Muscle of back (tissue), 11 donors: ENCODE data around the gene PIGT. TPM values are rescaled to one million over a fixed set of nuclear protein-coding genes. Genes with fewer than 3 reads are reported as not detected.

Source experiments
- DNase-seq, 3 donors: peaks; one replicate each; pipeline versions ENCODE4 v3.0.0 to v3.0.0-alpha.2; 2013
- polyA plus RNA-seq, 10 donors: library from polyadenylated mRNA; unstranded; fragments of 120-200 nt; gene quantifications; one replicate each; pipeline ENCODE4 v1.2.1, GENCODE V29; 2013; ENCODE audit not compliant: insufficient read length in 10 of 10

Gene PIGT
- polyA plus RNA-seq, 10 donors: 61.2 to 79.5 (median 71.6) TPM

DNA sequence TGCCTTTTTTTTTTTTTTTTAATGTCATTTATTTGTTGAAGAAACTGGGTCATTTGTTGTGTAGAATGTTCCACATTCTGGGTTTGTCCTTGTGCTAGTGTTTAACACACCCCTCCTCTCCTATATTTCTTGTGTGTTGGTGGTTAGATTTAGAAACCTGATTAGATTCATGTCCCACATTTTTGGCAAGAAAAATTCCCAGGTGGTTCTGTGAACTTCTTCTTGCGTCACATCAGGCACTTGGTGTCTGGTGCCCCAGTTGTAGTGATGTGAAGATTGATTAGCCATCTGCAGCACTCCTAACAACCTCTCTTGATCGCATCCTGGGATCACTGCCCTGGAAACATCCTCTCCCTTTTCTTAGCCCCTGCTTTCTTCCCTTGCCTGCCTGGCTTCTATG is 7.8 kb downstream of the PIGT start:
- no peak for DNase-seq

DNA sequence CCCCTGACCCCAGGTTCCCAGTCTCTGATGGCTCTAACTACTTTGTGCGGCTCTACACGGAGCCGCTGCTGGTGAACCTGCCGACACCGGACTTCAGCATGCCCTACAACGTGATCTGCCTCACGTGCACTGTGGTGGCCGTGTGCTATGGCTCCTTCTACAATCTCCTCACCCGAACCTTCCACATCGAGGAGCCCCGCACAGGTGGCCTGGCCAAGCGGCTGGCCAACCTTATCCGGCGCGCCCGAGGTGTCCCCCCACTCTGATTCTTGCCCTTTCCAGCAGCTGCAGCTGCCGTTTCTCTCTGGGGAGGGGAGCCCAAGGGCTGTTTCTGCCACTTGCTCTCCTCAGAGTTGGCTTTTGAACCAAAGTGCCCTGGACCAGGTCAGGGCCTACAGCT is 9.6 kb downstream of the PIGT start:
- DNase-seq: no peak

DNA sequence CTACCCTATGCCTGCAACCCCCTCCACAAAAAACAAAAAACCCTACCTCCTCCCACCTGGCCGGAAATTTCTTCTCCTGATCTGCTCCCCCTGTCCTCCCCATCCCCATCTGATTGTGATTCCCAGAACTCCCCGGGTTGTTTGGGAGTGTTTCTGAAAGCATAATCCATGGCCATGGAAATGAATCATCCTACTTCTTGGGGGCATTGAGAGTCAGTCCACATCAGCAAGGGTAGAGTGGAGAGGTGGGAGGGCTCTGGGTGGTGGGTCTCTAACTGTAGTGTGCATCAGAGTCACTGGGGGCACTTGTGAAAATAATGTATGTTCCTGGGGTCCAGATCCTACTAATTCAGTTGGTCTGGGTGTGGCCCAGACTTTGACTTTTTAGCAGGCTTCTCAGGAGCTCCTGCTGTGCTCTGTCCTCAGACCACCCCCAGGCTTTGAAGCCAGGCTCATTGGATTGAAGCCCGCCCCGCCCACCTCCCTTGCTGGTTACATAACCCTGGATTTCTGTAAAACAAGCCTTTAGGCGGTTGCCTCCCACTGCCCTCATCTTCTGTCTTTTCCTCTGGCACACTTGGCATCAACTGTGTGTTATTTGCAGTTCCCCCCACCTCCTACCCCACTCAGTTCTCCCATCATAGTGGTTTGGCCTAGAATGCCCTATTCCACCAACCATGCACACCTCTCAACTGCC is 10.5 kb downstream of the PIGT start:
- no peak for DNase-seq

DNA sequence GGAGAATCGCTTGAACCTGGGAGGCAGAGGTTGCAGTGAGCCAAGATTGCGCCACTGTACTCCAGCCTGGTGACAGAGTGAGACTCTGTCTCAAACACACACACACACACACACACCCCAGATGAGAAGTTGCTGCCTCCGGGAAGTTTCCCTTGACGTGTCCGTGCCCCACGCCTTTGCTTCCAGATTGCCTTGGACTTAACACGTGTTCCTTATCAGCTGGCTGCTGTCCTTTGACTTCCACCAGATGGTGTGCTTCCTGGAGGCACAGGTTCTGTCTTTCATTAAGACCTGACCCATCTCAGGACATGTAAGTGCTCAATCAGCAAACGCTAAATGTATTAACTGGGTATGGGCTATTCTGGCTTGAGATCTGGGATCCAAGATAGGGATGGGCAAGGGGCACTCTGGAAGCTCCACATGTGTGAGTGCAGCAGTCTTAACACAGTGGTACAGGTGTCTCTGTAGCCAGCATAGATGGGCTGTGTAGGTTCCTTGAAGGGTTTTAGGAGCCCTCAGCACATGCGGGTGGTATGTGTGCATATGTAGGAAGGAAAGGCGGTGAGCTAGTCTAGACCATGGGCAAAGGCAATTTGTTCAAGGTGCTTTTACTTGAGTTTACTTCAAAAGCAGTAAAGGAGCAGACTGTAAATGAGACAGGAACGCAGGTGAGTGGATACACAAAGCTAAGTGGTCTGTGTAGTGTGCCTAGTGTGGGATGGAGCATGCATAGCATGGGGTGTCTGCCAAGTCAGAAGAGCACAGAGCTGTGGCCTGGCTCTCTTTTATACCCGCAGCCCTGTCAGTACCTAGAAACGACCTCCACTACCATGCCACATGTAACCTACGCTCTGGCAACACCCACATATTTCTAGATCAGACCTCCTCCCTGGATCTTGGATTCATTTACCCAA is 11.6 kb downstream of the PIGT start:
- no peak for DNase-seq

DNA sequence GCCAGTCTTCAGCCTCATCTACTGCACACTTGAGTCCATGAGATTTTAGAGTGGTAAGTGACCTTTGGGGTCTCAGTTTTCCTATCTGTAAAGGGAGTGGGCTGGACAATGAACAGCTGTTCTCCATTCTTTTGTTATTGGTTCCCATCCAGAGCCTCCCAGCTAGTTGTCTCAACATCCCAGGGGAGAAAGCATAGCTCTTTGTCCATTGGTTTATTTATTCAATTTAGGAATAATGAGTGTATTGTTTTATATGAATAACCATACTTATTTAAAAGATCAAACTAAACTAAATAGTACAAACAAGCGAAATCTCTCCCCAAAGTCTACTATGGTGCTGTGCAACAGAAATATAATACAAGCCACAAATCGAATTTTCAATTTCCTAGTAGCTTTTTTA is 13.7 kb downstream of the PIGT start:
- DNase-seq: no peak

DNA sequence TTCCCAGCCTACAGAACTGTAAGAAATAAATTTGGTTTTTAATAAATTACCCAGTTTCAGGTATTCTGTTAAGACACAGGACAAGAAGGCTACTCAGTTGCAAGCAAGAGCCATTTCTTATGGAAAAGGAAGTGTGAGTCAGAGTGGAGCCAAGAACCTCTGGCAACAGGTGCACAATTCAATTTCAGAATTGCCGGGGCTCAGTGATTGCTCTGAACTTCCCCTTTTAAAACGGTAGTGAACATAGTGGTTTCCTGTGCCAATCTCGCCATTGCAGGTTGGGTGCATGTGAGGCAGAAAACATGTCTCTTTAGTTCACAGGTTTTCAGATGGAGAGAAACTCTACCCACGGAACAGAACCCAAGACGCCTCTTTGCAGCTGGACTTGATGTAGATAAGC is 16.4 kb downstream of the PIGT start:
- no peak for DNase-seq

DNA sequence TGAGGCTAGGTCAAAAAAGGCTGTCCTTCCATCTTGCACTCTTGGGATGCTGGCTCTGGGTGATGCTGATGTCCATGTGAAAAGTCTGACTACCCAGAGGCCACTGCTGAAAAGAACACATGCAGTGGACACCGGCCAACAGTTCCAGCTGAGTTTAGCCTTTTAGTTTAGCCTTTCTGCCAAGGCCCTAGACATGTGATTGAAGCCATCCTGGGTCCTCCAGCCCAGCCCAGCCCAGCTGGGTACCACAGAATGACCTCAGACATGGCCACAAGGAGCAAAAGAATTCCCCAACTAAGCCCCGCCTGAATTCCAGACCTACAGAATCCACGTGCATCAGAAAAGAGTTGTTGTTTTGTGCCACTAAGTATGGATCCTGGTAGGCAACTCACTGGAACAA is 17.4 kb downstream of the PIGT start:
- peak in 2 of 3 donors; percentile 38 to 51 for DNase-seq

DNA sequence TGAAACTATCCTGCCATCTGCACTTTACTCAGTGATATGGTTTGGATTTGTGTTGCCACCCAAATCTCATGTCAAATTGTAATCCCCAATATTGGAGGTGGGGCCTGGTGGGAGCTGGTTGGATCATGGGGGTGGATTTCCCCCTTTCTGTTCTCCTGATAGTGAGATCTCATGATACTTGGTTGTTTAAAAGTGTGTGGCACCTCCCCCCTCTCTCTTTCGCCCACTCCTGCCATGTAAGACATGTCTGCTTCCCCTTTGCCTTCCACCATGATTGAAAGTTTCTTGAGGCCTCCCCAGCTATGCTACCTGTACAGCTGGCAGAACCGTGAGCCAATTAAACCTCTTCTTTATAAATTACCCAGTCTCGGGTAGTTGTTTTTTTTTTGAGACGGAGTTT is 18.0 kb downstream of the PIGT start:
- no peak for DNase-seq

DNA sequence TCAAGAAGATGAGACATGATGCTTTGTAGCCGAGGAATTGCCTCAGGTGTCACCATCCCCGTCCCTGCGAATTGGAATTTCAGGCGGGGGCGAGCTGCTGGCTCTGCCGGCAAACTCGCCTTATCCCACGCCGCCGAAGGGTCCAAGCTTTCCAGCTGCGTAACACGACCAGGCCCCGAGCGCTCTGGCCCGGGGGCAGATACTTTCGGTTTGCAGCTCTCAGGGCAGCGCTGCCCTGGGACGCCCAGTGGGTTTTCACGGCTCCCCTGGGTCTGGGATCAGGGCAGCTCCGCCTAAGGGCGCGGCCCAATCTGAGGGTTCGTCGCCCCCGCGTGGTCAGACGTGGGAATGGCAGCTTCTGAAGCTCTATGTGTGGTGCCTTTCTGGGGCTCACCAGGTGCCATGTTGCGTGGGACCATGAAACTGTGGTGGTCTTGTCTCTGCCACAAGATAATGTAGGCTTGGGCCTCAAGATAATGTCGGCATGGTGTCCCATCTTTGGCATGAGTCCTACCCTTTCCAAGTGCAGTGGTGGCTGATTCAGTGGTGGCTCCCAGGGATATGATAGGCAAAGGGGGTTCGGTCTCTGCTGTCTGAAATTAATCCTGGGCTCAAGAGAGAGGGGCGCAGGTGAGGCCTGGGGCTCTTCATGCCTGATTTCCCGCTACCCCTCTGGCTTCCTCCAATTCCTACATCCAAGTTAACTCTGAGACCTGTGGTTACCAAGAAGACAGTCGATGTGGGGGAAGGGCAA is 21.0 kb downstream of the PIGT start:
- DNase-seq: peak; percentile 60 to 89 (median 79)

DNA sequence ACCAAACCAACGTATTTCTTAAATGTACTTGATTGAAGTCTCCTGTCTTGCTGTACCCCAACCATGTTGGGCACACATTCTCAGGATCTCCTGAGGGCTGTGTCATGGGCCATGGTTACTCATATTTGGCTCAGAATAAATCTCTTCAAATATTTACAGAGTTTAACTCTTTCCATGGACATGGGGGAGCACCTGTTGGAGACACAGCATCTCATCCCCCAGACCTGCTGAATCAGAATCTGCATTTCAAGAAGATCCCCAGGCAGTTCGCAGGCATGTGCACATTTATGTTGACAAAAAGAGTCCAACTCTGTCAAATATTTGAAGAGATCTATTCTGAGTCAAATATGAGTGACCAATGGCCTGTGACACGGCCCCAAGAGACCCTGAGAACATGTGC is 24.5 kb downstream of the PIGT start:
- DNase-seq: no peak

DNA sequence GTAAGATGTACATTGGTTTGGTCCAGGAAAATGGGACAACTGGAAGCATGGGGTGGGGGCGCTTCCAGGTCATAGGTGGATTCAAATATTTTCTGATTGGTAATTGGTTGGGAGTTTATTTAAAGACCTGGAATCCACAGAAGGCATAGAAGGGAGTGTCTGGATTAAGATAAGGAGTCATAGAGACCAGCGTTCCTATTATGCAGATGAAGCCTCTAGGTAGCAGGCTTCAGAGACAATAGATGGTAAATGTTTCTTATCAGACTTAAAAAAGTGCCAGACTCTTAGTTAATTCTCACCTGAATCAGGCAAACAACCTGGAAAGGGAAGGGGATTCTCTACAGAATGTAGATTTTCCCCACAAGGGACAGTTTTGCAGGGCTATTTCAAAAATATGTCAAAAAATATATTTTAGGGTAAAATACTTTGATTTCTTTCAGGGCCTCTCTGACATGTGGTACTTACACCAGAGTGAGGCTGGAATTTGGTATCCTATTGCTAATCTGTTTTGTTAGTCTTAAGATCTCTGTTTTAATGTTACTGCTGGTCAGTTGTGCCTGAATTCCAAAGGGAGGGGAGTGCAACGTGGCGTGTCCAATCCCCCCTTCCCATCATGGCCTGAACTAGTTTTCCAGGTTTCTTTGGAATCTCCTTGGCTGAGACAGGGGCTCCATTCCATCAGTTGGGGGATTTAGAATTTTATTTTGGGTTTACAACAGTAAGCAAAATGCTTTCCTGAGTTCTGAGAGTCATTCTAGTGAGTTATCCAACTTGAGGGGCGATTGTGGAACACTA is 25.1 kb downstream of the PIGT start:
- DNase-seq: no peak

DNA sequence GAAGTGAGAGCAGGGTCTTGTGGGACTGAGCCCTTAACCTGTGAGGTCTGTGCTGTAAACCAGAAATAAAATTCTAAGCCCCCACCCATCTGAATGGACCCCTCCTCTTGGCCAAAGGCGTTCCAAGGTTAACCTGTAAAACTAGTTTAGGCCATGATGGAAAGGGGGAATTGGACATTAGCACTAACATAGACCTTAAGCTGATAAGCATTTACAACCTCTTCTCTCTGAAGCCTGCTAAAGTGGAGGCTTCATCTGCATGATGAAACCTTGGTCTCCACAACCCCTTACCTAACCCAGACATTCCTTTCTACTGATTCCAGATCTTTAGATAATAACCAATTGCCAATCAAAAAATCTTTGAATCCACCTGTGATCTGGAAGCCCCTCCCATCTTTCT is 25.8 kb downstream of the PIGT start:
- DNase-seq: no peak

DNA sequence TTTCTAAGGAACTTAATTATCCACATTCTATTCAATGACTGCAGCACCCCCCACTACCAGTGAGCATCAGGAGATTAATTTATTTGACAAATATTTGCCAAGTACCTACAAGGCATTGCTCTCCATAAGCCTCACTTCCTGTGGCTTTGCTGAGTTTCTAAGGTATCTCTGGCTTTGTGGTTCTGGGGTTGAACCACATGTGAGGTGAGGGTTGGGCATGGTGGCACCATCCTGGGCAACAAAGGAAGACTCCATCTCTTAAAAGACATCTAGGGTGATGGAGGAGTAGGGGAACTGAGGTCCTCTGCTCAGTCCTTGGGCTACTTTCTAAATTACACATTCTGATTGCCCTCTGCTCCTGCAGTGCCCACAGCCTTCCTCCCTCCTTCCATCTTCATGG is 28.1 kb downstream of the PIGT start:
- DNase-seq: no peak

DNA sequence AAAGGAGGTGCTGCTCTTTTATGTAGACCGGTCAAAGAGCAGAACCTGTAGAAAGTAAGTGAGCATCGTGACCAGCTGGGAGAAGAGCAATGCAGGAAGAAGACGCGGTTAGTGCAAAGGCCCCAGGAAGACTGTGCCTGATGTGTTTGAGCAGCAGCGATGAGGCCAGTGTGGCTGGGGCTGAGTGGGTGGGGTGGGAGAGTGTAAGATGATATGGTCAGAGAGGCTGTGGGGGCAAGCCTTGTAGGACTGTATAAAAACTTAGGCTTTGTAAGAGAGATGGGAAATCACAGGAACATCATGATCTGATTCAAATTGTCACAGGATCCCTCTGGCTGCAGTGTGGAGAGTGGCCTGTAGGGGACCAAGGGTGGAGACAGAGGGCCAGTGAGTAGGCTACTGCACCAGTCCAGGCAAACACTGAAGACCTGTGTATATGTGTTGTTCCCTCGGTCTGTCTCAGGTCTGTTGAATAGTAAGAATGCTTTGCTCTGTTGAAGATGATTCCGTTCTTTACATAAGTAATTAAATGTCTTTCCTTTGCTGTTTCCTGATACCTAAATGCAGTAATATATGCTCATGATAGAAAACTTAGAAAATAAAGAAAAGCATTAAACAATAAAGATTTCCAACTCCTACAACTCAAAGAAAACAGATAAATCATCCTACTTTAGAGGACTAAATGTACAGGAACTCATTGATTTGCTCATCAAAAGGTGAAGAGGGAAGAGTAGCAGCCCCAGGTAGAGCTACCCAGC is 30.0 kb downstream of the PIGT start:
- DNase-seq: no peak

DNA sequence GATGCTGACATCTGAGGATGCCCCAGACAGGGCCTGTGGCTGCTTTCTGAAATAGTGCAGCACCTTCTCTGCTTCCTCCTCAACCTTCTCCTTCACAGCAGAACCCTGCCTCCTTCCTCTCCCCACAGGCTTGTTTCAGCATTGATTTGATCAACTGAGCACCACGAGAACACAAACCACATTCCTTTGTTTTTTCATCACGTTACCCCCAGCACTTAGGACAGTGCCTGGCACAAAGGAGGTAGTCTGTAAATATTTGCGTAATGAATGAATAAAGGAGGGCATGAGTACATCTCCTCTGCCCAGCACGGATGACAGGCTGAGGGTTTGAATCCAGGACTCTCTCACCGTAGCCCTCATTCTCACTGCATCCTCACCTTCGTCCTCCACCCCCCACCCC is 32.3 kb downstream of the PIGT start:
- DNase-seq: no peak

DNA sequence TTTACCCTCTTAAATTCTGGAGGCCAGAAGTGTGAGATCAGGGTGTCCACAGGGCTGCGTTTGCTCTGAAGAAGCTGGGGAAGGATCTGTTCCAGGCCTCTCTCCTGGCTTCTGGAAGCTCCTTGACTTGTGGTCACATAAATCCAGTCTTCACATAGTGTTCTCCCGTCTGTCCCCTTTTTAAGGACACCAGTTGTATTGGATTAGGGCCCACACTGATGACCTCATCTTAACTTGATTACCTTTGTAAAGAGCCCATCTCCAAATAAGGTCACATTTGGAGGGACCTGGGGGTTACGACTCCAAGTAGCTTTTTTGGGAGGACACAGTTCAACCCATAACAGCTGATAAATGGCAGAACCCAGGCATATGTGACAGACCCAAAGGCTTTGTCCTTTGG is 33.6 kb downstream of the PIGT start:
- no peak for DNase-seq

DNA sequence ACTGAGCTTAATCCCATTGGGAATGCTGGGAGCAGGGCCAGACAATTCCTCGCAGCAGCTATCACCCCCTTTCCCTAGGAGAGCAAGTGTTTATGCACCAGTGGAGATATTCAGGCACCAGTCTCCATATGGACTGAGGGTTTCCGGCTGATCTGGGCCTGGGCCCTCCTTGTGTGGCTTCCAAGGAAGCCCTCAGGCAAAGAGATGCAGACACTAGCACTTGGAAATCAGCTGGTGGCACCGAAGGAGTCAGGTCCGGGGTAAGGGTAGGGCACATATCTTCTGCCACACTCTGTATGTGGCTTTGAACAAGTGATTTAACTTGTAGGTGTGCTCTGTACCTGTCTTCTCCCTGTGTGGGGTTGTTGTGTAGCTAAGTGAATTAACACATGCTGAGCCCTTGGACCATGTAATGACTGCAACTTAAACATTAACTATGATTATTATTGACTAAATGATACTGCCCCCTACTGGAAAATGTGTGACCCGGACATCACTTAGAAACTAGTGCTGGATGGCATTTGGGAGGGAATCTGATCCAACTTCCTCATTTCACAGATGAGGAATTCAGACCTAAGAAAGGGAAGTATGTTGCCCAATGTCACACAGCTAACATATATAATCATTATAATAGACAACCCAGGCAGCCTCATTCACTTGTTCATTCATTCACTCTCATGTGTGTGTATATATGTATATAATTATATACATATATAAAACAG is 34.3 kb downstream of the PIGT start:
- DNase-seq: peak in 1 of 3 donors; percentile 16

DNA sequence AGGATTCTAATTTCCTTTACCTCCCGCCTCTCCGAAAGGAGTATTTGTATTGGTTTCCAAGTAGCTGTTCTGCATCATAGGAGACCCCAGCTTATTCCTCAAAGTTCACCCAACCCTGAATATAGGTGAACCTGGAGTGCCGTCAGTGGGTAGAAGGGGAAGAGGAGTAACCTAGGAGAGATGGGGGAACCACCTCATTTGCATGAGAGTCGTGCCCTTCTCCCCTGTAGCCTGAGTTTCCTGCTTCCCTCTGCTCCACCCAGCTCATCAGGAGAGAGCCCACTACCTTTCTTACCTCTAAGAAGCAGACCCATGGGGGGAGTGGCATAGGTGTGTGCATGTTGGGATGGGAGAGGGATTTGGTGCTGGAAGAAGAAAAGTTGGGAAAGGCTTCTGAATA is 36.3 kb downstream of the PIGT start:
- DNase-seq: no peak

DNA sequence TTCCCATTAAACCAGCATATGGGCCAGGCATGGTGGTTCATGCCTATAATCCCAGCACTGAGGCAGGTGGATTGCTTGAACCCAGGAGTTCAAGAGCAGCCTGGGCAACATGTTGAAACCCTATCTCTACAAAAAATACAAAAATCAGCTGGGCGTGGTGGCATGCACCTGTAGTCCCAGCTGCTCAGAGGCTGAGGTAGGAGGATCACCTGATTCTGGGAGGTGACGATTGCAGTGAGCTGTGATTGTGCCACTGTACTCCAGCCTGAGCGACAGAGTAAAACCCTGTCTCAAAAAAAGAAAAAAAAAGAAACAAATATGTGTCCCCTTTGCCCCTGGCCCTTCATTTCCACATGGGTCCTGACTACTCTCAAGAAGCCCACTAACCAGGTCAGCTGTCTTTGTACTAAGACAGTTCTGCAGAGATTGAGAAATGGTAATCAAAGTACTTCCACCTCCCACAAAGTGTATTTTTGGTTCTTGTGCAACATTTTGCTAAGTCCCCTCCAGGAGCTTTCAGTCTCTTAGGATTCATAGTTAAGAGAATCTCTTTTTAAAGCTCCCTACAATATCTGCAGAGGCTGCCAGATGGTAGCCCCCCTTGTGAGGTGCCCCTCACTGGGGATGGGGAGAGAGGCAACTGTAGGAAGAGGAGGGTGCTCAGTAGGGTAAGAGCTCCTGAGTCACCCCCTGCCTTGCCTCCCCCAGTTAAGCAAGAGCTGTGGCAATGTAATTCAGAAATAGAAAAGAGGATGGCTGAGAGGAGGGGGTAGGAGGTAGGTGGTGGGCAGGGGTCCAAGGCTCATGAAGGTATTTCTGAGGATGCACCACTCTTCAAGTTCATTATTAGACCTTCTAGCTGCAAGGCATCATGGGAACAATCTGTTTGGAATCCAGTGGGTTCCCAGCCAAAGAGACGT is 37.1 kb downstream of the PIGT start:
- DNase-seq: no peak
